GM23338 (cell line): Measurements from ENCODE around the gene HIVEP1. TPM values are rescaled to one million over a fixed set of nuclear protein-coding genes. Genes with fewer than 3 reads are reported as not detected.

Experiments used
- ATAC-seq: fragments of 200-7000 bp; cut with Tn5 transposase; 3 replicates; pipeline ENCODE4 v1.9.1; 2020
- DNase-seq: peaks from one replicate; pipeline ENCODE4 v3.0.0-alpha.2; 2015; ENCODE audit warnings: low spot score
- H2AFZ ChIP-seq: fragments of 200-600 bp; sonication (generic); 2 replicates; pipeline ENCODE4 v1.8.0; 2016; ENCODE audit warnings: antibody characterized with exemption, mild to moderate bottlenecking, moderate library complexity
- H3F3A ChIP-seq: fragments of 200-600 bp; sonication (generic); replicated peaks from 2 replicates; pipeline ENCODE4 v1.8.0; 2017; ENCODE audit warnings: antibody characterized with exemption, mixed run types, low read depth
- H3K27ac ChIP-seq: fragments of 200-600 bp; sonication (generic); 2 replicates; pipeline ENCODE4 v1.6.1; 2016; ENCODE audit warnings: low read depth
- H3K27me3 ChIP-seq: fragments of 200-600 bp; sonication (generic); 2 replicates; pipeline ENCODE4 v1.8.0; 2016; ENCODE audit warnings: mild to moderate bottlenecking, mixed run types, moderate library complexity; ENCODE audit not compliant: insufficient read depth
- H3K36me3 ChIP-seq: fragments of 200-600 bp; sonication (generic); 2 replicates; pipeline ENCODE4 v1.8.0; 2016; ENCODE audit warnings: mild to moderate bottlenecking; ENCODE audit not compliant: insufficient read depth
- H3K4me1 ChIP-seq: fragments of 200-600 bp; sonication (generic); 2 replicates; pipeline ENCODE4 v1.8.0; 2016; ENCODE audit warnings: mild to moderate bottlenecking, moderate library complexity; ENCODE audit not compliant: insufficient read depth
- H3K4me2 ChIP-seq: fragments of 200-600 bp; sonication (generic); 2 replicates; pipeline ENCODE4 v1.7.1; 2017; ENCODE audit warnings: mixed run types
- H3K4me3 ChIP-seq: fragments of 200-600 bp; sonication (generic); 2 replicates; pipeline ENCODE4 v1.6.1; 2016; ENCODE audit warnings: mixed run types
- H3K79me2 ChIP-seq: fragments of 200-600 bp; sonication (generic); replicated peaks from 2 replicates; pipeline ENCODE4 v1.8.0; 2017; ENCODE audit warnings: mild to moderate bottlenecking; ENCODE audit not compliant: insufficient read depth
- H3K9me2 ChIP-seq: fragments of 200-600 bp; sonication (generic); 2 replicates; pipeline ENCODE4 v1.8.0; 2017; ENCODE audit not compliant: insufficient read depth
- H4K20me1 ChIP-seq: fragments of 200-600 bp; sonication (generic); replicated peaks from 2 replicates; pipeline ENCODE4 v1.8.0; 2017; ENCODE audit warnings: mild to moderate bottlenecking; ENCODE audit not compliant: insufficient read depth
- H3K27ac Mint-ChIP-seq: 2 replicates; pipeline ENCODE4 v1.8.0; 2020; ENCODE audit warnings: inconsistent platforms, mild to moderate bottlenecking, moderate library complexity, mixed read lengths
- H3K27me3 Mint-ChIP-seq: 3 replicates; pipeline ENCODE4 v1.8.0; 2022; ENCODE audit warnings: low read depth, mild to moderate bottlenecking, moderate library complexity, mixed read lengths, inconsistent platforms; ENCODE audit not compliant: insufficient read depth, poor library complexity
- H3K36me3 Mint-ChIP-seq: 3 replicates; pipeline ENCODE4 v1.8.0; 2021; ENCODE audit warnings: low read depth, mild to moderate bottlenecking, inconsistent platforms, moderate library complexity, mixed read lengths
- H3K4me1 Mint-ChIP-seq: 3 replicates; pipeline ENCODE4 v1.8.0; 2020; ENCODE audit warnings: mild to moderate bottlenecking, inconsistent platforms, mixed read lengths
- H3K4me3 Mint-ChIP-seq: 3 replicates; pipeline ENCODE4 v1.8.0; 2021; ENCODE audit warnings: moderate library complexity, mild to moderate bottlenecking, inconsistent platforms, mixed read lengths
- H3K9me3 Mint-ChIP-seq: 3 replicates; pipeline ENCODE4 v1.8.0; 2020; ENCODE audit warnings: moderate library complexity, mild to moderate bottlenecking, inconsistent platforms, mixed read lengths
- CREB1 ChIP-seq: fragments of 250-450 bp; sonication (Bioruptor Pico); IDR thresholded peaks from 2 replicates; pipeline ENCODE4 v1.5.0; 2020; ENCODE audit warnings: low read depth, mild to moderate bottlenecking, moderate library complexity
- CTCF ChIP-seq, 2 experiments: fragments of 200-600 bp in 1 of 2; sonication (generic) in 1 of 2; conservative IDR thresholded peaks; 2 replicates each; pipeline versions ENCODE4 v1.5.1 to v1.6.1; 2016 to 2017; ENCODE audit warnings: antibody characterized with exemption in 2 of 2, low read depth in 2 of 2, mild to moderate bottlenecking in 2 of 2, moderate library complexity in 1 of 2
- ETS1 ChIP-seq: IDR thresholded peaks from 2 replicates; pipeline ENCODE4 v1.6.1; 2016; ENCODE audit warnings: antibody characterized with exemption
- EZH2 ChIP-seq: fragments of 200-600 bp; sonication (generic); IDR thresholded peaks from one replicate; pipeline ENCODE4 v1.8.0; 2017; ENCODE audit warnings: antibody characterized with exemption, mild to moderate bottlenecking, low read depth; ENCODE audit not compliant: unreplicated experiment
- EZH2phosphoT487 ChIP-seq: fragments of 200-600 bp; sonication (generic); IDR thresholded peaks from one replicate; pipeline ENCODE4 v1.8.1; 2018; ENCODE audit warnings: antibody characterized with exemption; ENCODE audit not compliant: unreplicated experiment
- JUNB ChIP-seq: IDR thresholded peaks from one replicate; pipeline ENCODE4 v1.6.1; 2016; ENCODE audit warnings: antibody characterized with exemption; ENCODE audit not compliant: unreplicated experiment
- NANOG ChIP-seq: IDR thresholded peaks from 2 replicates; pipeline ENCODE4 v1.6.1; 2016; ENCODE audit warnings: antibody characterized with exemption, borderline replicate concordance
- POLR2AphosphoS5 ChIP-seq: IDR thresholded peaks from 2 replicates; pipeline ENCODE4 v1.6.1; 2016; ENCODE audit warnings: antibody characterized with exemption, low read depth
- STAT1 ChIP-seq: IDR thresholded peaks from one replicate; pipeline ENCODE4 v1.6.1; 2016; ENCODE audit warnings: antibody characterized with exemption; ENCODE audit not compliant: unreplicated experiment
- ZNF114 ChIP-seq: fragments of 250-450 bp; sonication (Bioruptor Pico); IDR thresholded peaks from 2 replicates; pipeline ENCODE4 v1.5.0; 2020; ENCODE audit warnings: mild to moderate bottlenecking, moderate library complexity
- ZNF331 ChIP-seq: fragments of 250-450 bp; sonication (Bioruptor Pico); IDR thresholded peaks from 2 replicates; pipeline ENCODE4 v1.5.0; 2020; ENCODE audit warnings: low read depth, mild to moderate bottlenecking, moderate library complexity
- ZNF462 ChIP-seq: fragments of 250-450 bp; sonication (Bioruptor Pico); IDR thresholded peaks from 2 replicates; pipeline ENCODE4 v1.5.0; 2020; ENCODE audit warnings: mild to moderate bottlenecking, moderate library complexity
- polyA plus RNA-seq: library from polyadenylated mRNA; unstranded; fragments of >200 nt; fragmentation: Nextera tagmentation; extraction: Ambion mirVana; gene quantifications from 2 replicates; pipeline ENCODE4 v1.2.1, GENCODE V29; 2016
- total RNA-seq: library from RNA; depleted of rRNA; stranded (reverse); fragments of >200 nt; shearing (Covaris generic); gene quantifications from 2 replicates; pipeline ENCODE4 v1.2.3, GENCODE V29; 2014
- TF ChIP-seq, protein P1 (sequence below): IDR thresholded peaks from one replicate; pipeline ENCODE4 v1.6.1; 2018; ENCODE audit warnings: antibody characterized with exemption; ENCODE audit not compliant: unreplicated experiment

The HIVEP1 gene
- total and polyA plus RNA-seq, 2 experiments from 2014 or later = 10.1 to 21.7 TPM

DNA sequence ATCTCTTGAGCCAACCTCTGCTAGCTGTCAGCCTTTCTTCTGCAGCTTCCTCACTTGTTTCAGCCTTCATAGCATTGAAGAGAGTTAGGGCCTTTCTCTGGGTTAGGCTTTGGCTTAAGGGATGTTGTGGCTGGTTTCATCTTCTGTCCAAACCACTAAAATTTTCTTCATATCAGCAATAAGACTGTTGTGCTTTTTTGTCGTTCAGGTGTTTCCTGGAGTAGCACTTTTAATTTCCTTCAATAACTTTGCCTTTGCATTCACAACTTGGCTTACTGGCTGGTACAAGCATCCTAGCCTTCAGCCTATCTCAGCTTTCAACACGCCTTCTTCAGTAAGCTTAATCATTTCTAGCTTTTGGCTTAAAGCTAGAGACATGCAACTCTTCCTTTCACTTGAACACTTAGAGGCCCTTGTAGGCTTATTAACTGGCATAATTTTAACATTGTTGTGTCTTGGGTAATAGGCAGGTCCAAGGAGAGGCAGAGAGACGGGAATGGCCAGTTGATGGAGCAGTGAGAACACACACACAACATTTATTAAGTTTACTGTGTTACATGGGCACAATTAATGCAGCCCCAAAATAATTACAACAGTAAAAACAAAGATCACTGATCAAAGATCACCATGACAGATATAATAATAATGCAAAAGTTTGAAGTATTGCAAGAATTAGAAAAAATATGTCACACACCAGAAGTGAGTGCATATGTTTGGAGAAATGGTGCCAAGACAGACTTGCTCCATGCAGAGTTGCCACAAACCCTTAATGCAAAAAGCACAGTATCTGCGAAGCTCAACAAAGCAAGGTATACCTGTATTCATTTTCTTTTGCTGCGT lies 98.6 kb downstream of the HIVEP1 start:
- peak overlapping the region; percentile 64; the same call in 1 of the 2 replicates for H3K4me2 ChIP-seq
- peaks cover 5% of the 10 kb centered on the region; the same call in 1 of the 2 replicates for H3K36me3 ChIP-seq
- H3K4me1 ChIP-seq = peaks cover 15% of the 10 kb centered on the region
- no peak overlapping the region for H3K4me3 ChIP-seq
- no peak overlapping the region for H2AFZ ChIP-seq
- no peaks in the 10 kb centered on the region for H3K27me3 ChIP-seq
- ATAC-seq (no peak), DNase-seq (no peak)
- Mint-ChIP-seq H3K9me3 (peaks cover 3% of the 10 kb centered on the region; the same call in 1 of the 3 replicates), H3K27me3 (peaks cover 5% of the 10 kb centered on the region), H3K4me3 (no peak overlapping the region), H3K27ac (no peak overlapping the region), H3K4me1 (peaks cover 32% of the 10 kb centered on the region), H3K36me3 (peaks cover 34% of the 10 kb centered on the region)
- peaks cover 10% of the 10 kb centered on the region; the same call in 1 of the 2 replicates for H3K9me2 ChIP-seq
- H4K20me1 ChIP-seq = no peaks in the 10 kb centered on the region; the same call in 1 of the 2 replicates
- TF ChIP-seq STAT1 = no peak
- no peak for TF ChIP-seq ZNF331 (CRISPR knock-in tag)
- TF ChIP-seq ZNF114 (CRISPR knock-in tag) = no peak
- no peak for TF ChIP-seq ETS1
- TF ChIP-seq CREB1 (CRISPR knock-in tag) = no peak
- TF ChIP-seq NANOG = no peak
- TF ChIP-seq EZH2phosphoT487 = no peak
- TF ChIP-seq JUNB = no peak
- TF ChIP-seq, protein P1, sequence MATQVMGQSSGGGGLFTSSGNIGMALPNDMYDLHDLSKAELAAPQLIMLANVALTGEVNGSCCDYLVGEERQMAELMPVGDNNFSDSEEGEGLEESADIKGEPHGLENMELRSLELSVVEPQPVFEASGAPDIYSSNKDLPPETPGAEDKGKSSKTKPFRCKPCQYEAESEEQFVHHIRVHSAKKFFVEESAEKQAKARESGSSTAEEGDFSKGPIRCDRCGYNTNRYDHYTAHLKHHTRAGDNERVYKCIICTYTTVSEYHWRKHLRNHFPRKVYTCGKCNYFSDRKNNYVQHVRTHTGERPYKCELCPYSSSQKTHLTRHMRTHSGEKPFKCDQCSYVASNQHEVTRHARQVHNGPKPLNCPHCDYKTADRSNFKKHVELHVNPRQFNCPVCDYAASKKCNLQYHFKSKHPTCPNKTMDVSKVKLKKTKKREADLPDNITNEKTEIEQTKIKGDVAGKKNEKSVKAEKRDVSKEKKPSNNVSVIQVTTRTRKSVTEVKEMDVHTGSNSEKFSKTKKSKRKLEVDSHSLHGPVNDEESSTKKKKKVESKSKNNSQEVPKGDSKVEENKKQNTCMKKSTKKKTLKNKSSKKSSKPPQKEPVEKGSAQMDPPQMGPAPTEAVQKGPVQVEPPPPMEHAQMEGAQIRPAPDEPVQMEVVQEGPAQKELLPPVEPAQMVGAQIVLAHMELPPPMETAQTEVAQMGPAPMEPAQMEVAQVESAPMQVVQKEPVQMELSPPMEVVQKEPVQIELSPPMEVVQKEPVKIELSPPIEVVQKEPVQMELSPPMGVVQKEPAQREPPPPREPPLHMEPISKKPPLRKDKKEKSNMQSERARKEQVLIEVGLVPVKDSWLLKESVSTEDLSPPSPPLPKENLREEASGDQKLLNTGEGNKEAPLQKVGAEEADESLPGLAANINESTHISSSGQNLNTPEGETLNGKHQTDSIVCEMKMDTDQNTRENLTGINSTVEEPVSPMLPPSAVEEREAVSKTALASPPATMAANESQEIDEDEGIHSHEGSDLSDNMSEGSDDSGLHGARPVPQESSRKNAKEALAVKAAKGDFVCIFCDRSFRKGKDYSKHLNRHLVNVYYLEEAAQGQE = no peak
- TF ChIP-seq POLR2AphosphoS5 = no peak
- no peak for TF ChIP-seq CTCF (conservative IDR thresholded peaks at IDR 0.05; ENCODE audit: low read depth in 2 of 2)
- TF ChIP-seq EZH2 = no peak
- TF ChIP-seq ZNF462 (CRISPR knock-in tag) = no peak
- no peak overlapping the region for H3K27ac ChIP-seq
- peaks cover 13% of the 10 kb centered on the region; the same call in 1 of the 2 replicates for H3K79me2 ChIP-seq
- H3F3A ChIP-seq = no peaks in the 10 kb centered on the region
